Stimulated activated naive B cell treated with anti-CD40 and anti-IgM and Interleukin-4, amounts not matched to agents 10 μg/mL and 1 μg/mL and 100 μg/mL, for 72 hours (primary cell): ENCODE measurements around the gene FGF2.
"Not testable (repeated sequence)": the region's sequence is repeated elsewhere in the genome, so short reads cannot be mapped to it uniquely, and the experiment has no call there.

Experiments used
- ATAC-seq, 2 donors: fragments of 150-1000 bp; cut with Tn5 transposase; replicated peaks; 2 replicates each; pipeline ENCODE4 v1.10.0; 2021; ENCODE audit warnings: moderate library complexity in 1 of 2
- DNase-seq: peaks from one replicate; pipeline ENCODE4 v3.0.0; 2021
- H3K27ac Mint-ChIP-seq: one replicate; pipeline ENCODE4 v1.8.0; 2022; ENCODE audit warnings: mild to moderate bottlenecking, mixed read lengths
- H3K27me3 Mint-ChIP-seq, 2 donors: one replicate each; pipeline ENCODE4 v1.8.0; 2022; ENCODE audit warnings: mixed read lengths in 2 of 2
- H3K36me3 Mint-ChIP-seq, 2 donors: one replicate each; pipeline ENCODE4 v1.8.0; 2022; ENCODE audit warnings: mixed read lengths in 2 of 2, mild to moderate bottlenecking in 1 of 2
- H3K4me1 Mint-ChIP-seq, 2 donors: one replicate each; pipeline ENCODE4 v1.8.0; 2022; ENCODE audit warnings: mixed read lengths in 2 of 2, mild to moderate bottlenecking in 1 of 2
- H3K4me3 Mint-ChIP-seq, 2 donors: one replicate each; pipeline ENCODE4 v1.8.0; 2022; ENCODE audit warnings: mild to moderate bottlenecking in 2 of 2, mixed read lengths in 2 of 2, moderate library complexity in 1 of 2
- H3K9me3 Mint-ChIP-seq, 2 donors: one replicate each; pipeline ENCODE4 v1.8.0; 2022; ENCODE audit warnings: mixed read lengths in 2 of 2, mild to moderate bottlenecking in 1 of 2

The FGF2 gene

DNA sequence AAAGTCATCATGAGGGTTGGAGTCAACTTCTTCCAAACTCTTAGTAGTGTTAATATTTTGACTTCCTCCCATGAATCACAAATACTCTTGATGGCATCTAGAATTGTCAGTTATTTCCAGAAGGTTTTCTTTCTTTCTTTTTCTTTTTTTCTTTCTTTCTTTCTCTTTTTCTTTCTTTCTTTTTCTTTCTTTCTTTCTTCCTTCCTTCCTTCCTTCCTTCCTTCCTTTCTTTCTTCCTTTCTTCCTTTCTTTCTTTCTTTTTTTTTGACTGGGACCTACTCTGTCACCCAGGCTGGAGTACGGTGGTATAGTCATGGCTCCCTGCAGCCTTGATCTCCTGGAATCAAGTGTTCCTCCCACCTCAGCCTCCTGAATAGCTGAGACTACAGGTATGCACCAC is 17.8 kb downstream of the FGF2 start:
- H3K36me3 Mint-ChIP-seq, H3K9me3 Mint-ChIP-seq, ATAC-seq, DNase-seq, H3K4me1 Mint-ChIP-seq, H3K4me3 Mint-ChIP-seq: not testable (repeated sequence)
- H3K27me3 Mint-ChIP-seq: peaks cover 21 to 35% of the 10 kb centered on the region in 2 donors
- peak overlapping the region; percentile 20 for H3K27ac Mint-ChIP-seq

DNA sequence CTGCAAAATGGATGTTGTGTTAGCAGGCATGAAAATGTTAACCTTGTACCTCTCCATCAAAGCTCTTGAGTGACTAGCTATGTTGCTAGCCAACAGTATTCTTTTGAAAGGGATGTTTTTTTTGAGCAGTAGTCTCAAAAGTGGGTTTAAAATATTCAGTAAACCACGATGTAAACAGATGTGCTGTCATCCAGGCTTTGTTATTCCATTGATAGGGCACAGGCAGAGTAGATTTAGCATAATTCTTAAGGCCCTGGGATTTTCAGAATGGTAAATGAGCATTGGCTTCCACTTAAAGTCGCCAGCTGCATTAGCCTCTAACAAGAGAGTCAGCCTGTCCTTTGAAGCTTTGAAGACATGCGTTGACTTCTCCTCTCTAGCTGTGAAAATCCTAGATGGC is 18.4 kb downstream of the FGF2 start:
- Mint-ChIP-seq H3K27me3 (peaks cover 15 to 33% of the 10 kb centered on the region in 2 donors), H3K9me3 (peaks cover 0 to 5% of the 10 kb centered on the region in 2 donors), H3K4me3 (no peak overlapping the region), H3K4me1 (peaks cover 0 to 2% of the 10 kb centered on the region in 2 donors), H3K27ac (no peak overlapping the region), H3K36me3 (peaks cover 0 to 4% of the 10 kb centered on the region in 2 donors)
- no peak for DNase-seq
- ATAC-seq: no peak

DNA sequence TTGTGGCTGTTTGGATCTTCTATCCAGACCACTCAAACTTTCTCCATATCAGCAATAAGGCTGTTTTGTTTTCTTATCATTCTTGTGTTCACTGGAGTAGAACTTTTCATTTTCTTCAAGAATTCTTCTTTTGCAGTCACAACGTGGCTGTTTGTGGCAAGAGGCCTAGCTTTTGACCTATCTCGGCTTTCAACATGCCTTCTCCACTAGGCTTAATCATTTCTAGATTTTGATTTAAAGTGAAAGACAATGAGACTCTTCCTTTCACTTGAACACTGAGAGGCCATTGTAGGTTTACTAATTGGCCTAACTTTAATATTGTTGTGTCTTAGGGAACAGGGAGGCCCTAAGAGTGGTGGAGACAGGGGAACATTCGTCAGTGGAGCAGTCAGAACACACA is 19.1 kb downstream of the FGF2 start:
- H3K36me3 Mint-ChIP-seq: peaks cover 0 to 4% of the 10 kb centered on the region in 2 donors
- peaks cover 15 to 39% of the 10 kb centered on the region in 2 donors for H3K27me3 Mint-ChIP-seq
- H3K9me3 Mint-ChIP-seq: peaks cover 0 to 5% of the 10 kb centered on the region in 2 donors
- ATAC-seq (no peak), DNase-seq (no peak)
- H3K4me3 Mint-ChIP-seq: no peak overlapping the region
- H3K27ac Mint-ChIP-seq: no peak overlapping the region
- peaks cover 0 to 2% of the 10 kb centered on the region in 2 donors for H3K4me1 Mint-ChIP-seq

DNA sequence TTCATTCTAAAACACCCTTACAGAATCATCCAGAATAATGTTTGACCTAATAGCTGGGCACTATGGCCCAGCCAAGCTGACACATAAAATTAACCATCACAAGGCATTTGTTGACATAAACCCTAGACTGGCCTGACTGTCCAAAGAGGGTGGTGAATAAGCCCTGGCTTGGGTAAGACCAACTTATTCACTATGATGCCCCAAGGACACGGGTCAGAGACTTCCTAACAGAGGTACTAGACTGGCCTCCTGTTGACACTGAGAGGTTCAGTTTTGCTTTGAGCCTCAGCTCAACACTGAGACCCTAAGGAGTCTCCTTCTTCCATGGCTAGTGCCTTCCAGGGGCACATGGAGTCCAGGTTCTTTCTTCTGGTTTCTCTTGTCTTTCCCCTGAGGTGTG is 21.3 kb downstream of the FGF2 start:
- H3K36me3 Mint-ChIP-seq: peaks cover 0 to 4% of the 10 kb centered on the region in 2 donors
- DNase-seq (no peak), ATAC-seq (no peak)
- peaks cover 0 to 5% of the 10 kb centered on the region in 2 donors for H3K9me3 Mint-ChIP-seq
- no peak overlapping the region for H3K27ac Mint-ChIP-seq
- H3K4me3 Mint-ChIP-seq: no peak overlapping the region
- H3K4me1 Mint-ChIP-seq: peaks cover 0 to 2% of the 10 kb centered on the region in 2 donors
- H3K27me3 Mint-ChIP-seq: peaks cover 14 to 55% of the 10 kb centered on the region in 2 donors

DNA sequence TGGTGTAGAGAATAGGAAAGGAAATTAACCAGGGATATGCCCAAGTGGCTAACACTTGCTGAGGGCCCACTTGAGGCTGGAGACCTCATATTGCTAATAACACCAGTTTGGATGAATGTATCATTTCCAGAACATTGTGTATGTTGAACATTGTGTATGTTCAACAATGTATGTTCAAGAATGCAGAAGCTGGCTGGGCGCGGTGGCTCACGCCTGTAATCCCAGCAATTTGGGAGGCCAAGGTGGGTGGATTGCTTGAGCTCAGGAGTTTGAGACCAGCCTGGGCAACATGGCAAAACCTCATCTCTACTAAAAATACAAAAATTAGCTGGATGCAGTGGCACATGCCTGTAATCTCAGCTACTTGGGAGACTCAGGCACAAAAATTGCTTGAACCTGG is 23.2 kb downstream of the FGF2 start:
- not testable (repeated sequence) for H3K4me1 Mint-ChIP-seq, ATAC-seq, DNase-seq

DNA sequence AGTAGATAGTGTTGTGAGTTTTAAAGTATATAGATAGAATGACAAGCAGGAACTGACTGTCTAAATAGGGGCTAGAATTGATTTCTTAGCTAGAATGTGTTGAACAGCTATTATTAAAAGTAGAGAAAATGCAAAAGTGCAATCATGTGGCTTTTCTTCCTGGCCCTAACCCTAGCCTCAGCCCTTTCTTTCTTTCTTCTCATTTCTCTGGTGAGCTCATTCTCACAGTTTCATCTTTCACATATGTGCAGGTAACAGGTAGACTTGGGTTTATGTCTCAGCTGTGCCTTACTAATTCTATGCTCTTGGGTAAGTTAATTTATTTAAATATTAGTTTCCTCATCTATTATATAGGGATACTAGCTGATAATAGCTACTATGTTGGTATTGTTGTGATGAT is 24.9 kb downstream of the FGF2 start:
- H3K27me3 Mint-ChIP-seq: peaks cover 18 to 49% of the 10 kb centered on the region in 2 donors
- no peak overlapping the region for H3K4me3 Mint-ChIP-seq
- no peak overlapping the region for H3K27ac Mint-ChIP-seq
- H3K9me3 Mint-ChIP-seq: peaks cover 0 to 4% of the 10 kb centered on the region in 2 donors
- DNase-seq: no peak
- no peaks in the 10 kb centered on the region for H3K4me1 Mint-ChIP-seq
- no peak for ATAC-seq
- H3K36me3 Mint-ChIP-seq: peaks cover 0 to 4% of the 10 kb centered on the region in 2 donors

More for the DNA sequence above, 23.2 kb downstream of the FGF2 start:
- peaks cover 17 to 49% of the 10 kb centered on the region in 2 donors for H3K27me3 Mint-ChIP-seq
- H3K36me3 Mint-ChIP-seq, H3K27ac Mint-ChIP-seq, H3K9me3 Mint-ChIP-seq, H3K4me3 Mint-ChIP-seq: not testable (repeated sequence)

DNA sequence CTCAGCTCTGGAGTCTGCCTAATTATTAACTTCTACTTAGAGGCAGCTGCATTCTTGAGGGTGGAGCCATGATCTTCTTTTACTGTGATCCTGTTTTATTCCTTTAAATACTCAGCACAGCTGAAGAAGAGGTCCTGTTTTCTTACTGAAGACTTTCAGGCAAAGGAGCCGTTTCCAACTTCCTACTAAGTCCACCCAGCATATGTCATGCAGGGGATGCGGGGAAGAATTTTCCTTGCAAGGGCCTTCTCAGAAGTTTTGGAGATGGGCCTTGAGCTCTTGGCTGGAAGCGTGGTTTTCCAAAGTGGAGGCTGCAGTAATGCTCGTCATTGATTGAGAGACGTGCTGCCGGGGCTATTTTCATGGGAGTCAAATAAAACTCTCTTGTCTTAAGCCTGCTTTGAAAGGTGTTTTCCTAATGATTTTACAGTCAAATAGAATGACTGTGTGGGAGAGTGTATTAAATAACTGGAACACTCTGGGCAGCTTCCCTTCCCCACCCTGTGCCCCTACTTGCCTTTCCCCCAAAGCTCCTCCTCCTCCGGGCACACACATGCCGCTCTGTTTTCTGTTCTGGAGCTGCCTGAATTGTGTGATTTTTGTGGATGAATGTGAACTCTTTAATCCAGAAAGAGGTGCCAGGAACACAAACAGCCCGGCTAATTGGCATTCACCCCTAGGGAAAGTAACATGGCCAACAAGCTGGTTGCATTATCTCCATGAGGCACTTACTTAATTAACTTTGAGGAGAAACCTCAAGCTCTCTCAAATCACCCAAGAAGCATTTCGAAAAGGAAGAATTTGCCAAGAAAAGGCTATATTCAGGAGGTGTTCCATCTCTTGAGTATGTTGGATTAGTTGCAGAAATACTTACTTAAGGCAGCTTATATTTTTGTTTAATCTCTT is 28.1 kb downstream of the FGF2 start:
- Mint-ChIP-seq H3K4me3 (no peak overlapping the region), H3K27me3 (peaks cover 11 to 36% of the 10 kb centered on the region in 2 donors), H3K36me3 (no peaks in the 10 kb centered on the region), H3K4me1 (no peaks in the 10 kb centered on the region), H3K27ac (no peak overlapping the region), H3K9me3 (no peaks in the 10 kb centered on the region)
- DNase-seq: no peak
- ATAC-seq: no peak

DNA sequence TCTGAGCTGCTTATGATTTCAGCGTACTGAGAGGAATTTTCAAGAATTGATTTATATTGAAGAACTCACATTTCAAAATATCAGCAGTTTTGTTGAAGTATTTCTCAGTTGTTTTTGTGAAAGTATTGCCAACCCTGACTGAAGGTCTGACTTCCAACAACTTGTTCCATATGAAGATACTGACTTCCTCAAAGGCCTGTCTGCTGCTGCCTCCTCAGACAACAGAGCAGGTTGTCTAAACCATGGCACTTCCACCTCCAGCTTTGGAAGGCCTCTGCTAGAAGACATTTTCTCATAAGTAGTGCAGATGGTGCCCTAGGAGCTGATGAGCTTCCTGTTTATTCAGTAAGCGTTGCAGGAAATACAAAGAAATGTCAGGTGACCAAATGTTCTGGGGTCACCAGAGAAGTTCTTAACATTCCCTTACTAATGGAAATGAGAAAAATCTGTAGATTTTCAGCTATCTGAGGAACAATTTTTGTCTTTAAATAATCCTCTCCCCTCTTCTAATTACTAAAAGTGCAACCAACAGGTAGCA is 28.8 kb downstream of the FGF2 start:
- no peak for ATAC-seq
- Mint-ChIP-seq H3K27me3 (peaks cover 11 to 31% of the 10 kb centered on the region in 2 donors), H3K4me3 (no peak overlapping the region), H3K9me3 (no peaks in the 10 kb centered on the region), H3K36me3 (no peaks in the 10 kb centered on the region), H3K4me1 (no peaks in the 10 kb centered on the region), H3K27ac (no peak overlapping the region)
- no peak for DNase-seq

DNA sequence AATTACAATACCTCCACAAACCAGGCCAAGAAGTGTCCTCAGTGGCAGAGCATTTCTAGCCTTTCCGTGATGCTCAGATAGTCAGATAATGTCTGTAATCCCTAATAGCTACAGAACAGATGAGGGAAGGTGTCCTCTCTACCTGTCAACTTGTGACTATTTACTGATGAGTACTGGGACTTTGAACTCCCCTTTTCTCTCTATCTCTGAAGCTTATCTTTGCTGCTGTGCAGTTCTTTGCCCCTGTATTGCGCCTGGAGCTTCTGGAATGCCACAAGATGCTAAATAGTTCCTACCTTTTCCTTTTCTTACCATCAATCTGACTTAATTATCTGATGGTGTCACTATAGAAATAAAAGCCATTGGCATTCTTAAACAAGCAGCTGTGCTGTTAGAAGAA is 30.5 kb downstream of the FGF2 start:
- DNase-seq: no peak
- no peak for ATAC-seq
- no peaks in the 10 kb centered on the region for H3K4me1 Mint-ChIP-seq
- H3K27me3 Mint-ChIP-seq: peaks cover 22 to 31% of the 10 kb centered on the region in 2 donors
- no peaks in the 10 kb centered on the region for H3K9me3 Mint-ChIP-seq
- no peak overlapping the region for H3K4me3 Mint-ChIP-seq
- no peaks in the 10 kb centered on the region for H3K36me3 Mint-ChIP-seq
- no peak overlapping the region for H3K27ac Mint-ChIP-seq

DNA sequence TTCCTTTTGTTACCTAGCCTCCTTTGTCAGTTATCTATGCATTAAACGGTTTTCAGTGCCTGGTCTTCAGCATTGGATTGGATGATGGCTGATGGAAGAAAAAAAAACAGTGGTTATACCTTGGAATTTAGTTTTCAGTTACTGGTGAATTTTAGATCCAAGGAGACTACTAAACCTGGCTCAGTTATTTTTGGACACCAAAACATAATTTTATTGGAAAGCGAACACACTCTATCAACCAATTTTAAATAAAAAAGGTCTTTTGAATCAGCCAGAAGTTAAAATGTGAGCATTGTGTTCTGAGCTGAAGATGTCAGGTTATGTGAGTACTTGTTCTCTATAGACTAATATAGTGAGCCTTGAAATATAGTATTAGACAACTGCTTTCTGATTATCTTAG is 32.1 kb downstream of the FGF2 start:
- Mint-ChIP-seq H3K4me3 (no peak overlapping the region), H3K36me3 (no peaks in the 10 kb centered on the region), H3K27ac (no peak overlapping the region), H3K27me3 (peaks cover 16% of the 10 kb centered on the region in 2 donors), H3K9me3 (no peaks in the 10 kb centered on the region), H3K4me1 (no peaks in the 10 kb centered on the region)
- DNase-seq: no peak
- ATAC-seq: no peak

DNA sequence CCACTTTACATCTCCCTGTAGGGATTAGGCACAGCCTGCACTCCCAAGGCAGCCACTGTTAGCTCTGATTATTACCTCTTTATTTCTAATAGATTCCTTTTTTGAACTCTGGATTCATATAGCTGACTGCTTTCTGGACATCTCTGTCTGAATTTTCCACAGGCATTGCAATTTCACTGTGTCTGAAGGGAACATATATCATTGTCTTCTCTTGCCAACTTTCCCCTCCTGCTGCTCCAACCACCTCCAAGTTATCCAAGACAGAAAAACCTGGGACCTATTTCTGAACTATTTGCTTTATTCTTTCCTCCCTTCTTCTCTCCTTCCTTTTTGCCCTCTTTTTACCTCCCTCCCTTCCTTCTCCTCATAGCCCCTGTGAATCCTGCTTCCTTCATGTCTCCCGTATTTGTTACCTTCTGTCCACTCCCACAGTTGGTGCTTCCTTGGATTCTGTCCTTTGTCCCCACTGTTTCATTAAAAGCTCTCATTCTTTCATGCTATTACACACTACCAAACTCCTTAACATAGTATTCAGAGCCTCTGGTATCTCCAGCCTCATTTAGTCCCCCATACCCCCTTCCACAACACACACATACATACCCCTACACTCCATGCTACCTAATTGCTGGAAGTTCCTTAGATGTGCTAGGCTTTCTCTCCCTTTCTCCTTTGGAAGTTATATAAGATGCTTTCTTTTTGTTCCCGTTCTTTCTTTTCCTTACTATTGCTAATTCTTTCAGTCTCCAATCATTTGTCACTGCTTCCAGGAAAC is 34.7 kb downstream of the FGF2 start:
- peaks cover 13 to 15% of the 10 kb centered on the region in 2 donors for H3K27me3 Mint-ChIP-seq

DNA sequence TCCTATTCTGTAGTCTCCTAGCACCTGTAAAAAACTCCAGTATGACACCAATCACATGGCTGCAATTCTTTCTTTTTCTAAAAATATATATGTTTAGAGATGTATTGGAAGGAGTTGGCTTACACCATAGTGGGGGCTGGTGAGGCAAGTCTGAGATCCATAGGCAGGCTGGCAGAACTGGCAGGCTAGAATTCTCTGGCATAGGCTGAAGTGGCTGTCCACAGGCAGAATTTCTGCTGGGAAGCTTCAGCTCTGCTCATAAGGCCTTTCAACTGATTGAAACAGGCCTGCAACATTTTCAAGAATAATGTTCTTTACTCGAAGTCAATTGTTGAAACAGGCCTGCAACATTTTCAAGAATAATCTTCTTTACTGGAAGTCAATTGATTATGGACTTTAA is 37.0 kb downstream of the FGF2 start:
- DNase-seq: no peak
- no peaks in the 10 kb centered on the region for H3K36me3 Mint-ChIP-seq
- ATAC-seq: no peak
- H3K4me3 Mint-ChIP-seq: no peak overlapping the region
- H3K27ac Mint-ChIP-seq: no peak overlapping the region
- peaks cover 19 to 21% of the 10 kb centered on the region in 2 donors for H3K27me3 Mint-ChIP-seq
- peaks cover 0 to 2% of the 10 kb centered on the region in 2 donors for H3K9me3 Mint-ChIP-seq
- H3K4me1 Mint-ChIP-seq: no peaks in the 10 kb centered on the region

More for the DNA sequence above, 34.7 kb downstream of the FGF2 start:
- no peak for ATAC-seq
- no peak overlapping the region for H3K27ac Mint-ChIP-seq
- no peak for DNase-seq
- no peaks in the 10 kb centered on the region for H3K36me3 Mint-ChIP-seq
- H3K9me3 Mint-ChIP-seq: no peaks in the 10 kb centered on the region
- no peaks in the 10 kb centered on the region for H3K4me1 Mint-ChIP-seq
- no peak overlapping the region for H3K4me3 Mint-ChIP-seq

DNA sequence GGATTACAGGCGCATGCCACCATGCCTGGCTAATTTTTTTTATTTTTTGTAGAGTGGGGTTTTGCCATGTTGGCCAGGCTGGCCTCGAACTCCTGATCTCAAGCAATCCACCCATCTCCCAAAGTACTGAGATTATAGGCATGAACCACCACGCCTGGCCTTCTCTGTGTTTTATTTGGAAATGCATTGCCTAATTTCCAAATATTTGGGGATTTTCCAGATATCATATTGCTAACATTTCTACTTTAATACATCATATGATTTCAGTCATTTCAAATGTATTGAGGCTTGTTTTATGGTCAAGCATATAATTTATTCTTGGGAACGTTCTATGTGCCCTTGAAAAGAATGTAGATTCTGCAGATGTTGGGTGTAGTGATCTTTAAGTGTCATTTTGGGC is 38.8 kb downstream of the FGF2 start:
- no peak overlapping the region for H3K27ac Mint-ChIP-seq
- ATAC-seq (no peak), DNase-seq (no peak)
- H3K9me3 Mint-ChIP-seq: peaks cover 0 to 8% of the 10 kb centered on the region in 2 donors
- H3K27me3 Mint-ChIP-seq: peaks cover 32 to 34% of the 10 kb centered on the region in 2 donors
- H3K4me3 Mint-ChIP-seq: no peak overlapping the region
- H3K36me3 Mint-ChIP-seq: no peaks in the 10 kb centered on the region
- H3K4me1 Mint-ChIP-seq: no peaks in the 10 kb centered on the region

DNA sequence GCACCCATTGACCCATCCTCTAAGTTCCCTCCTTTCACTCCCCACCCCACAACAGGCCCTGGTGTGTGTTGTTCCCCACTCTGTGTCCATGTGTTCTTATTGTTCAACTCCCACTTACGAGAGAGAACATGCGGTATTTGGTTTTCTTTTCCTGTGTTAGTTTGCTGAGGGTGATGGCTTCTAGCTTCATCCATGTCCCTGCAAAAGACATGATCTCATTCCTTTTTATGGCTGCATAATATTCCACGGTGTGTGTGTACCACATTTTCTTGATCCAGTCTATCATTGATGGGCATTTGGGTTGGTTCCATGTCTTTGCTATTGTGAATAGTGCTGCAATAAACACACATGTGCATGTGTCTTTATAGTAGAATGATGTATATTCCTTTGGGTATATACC is 41.6 kb downstream of the FGF2 start:
- not testable (repeated sequence) for H3K4me3 Mint-ChIP-seq, H3K36me3 Mint-ChIP-seq, ATAC-seq, H3K4me1 Mint-ChIP-seq, DNase-seq, H3K27ac Mint-ChIP-seq, H3K9me3 Mint-ChIP-seq
- H3K27me3 Mint-ChIP-seq: peaks cover 46% of the 10 kb centered on the region in 2 donors
